ENCODE measurements around the gene WNT10A.

The WNT10A gene

DNA sequence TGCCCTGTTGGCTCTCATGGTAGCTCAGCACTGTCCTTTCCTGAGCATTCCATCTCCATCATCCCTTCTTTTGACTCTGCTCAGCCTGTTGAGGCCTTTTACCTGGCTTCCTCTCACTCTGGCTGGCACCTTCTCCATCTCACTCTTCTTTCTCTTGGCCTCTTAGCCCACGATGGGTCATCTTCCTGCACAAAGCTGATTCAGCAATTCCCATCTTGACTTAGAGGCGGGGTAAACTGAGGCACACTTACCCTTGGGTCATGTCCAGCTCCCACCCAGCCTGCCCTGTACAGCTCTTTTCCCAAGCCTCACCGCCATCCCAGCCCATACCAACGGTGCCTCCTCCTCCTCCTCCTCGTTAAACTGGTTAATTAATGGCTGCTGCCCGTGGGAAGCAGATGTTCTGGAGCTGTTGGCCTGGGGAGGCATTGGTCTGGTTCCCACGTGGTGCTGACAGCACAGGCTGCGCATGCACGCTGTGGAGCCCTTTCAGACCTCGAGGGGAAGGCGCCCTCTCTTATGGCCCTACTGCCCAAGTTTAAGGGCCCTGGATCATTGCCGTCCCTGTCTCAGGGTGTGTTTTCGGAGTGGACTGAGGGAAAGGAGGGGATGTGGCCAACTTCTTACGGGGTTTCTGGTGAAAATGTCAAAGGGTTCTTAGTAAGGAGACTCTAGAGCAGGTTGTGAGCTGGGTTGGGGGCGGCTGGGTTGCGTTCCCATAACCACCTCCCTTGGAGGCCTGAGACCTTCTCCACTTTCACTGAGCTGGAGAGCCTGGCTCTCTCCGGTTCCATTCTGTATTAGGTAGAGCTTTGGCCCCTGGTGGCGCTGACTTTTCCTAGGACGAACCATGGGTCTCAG lies 10.9 kb downstream of the WNT10A start:
- TF ChIP-seq NFRKB (IDR thresholded peaks at IDR 0.05): no peak
- no peak for TF ChIP-seq L3MBTL2 (conservative IDR thresholded peaks at IDR 0.05)
- TF ChIP-seq HDGF (IDR thresholded peaks at IDR 0.05; ENCODE audit: borderline replicate concordance): no peak
- TF ChIP-seq BHLHE40 (IDR thresholded peaks at IDR 0.05; ENCODE audit: borderline replicate concordance): no peak
- no peak for TF ChIP-seq CTBP1 (IDR thresholded peaks at IDR 0.05; ENCODE audit: borderline replicate concordance)
- TF ChIP-seq FOXA1 (IDR thresholded peaks at IDR 0.05): no peak
- no peak for TF ChIP-seq LEF1 (IDR thresholded peaks at IDR 0.05; ENCODE audit: borderline replicate concordance)
- no peak for TF ChIP-seq ZNF384 (IDR thresholded peaks at IDR 0.05)
- TF ChIP-seq ARNT (IDR thresholded peaks at IDR 0.05): no peak
- TF ChIP-seq SP1 (IDR thresholded peaks at IDR 0.05): no peak
- TF ChIP-seq, protein P1, sequence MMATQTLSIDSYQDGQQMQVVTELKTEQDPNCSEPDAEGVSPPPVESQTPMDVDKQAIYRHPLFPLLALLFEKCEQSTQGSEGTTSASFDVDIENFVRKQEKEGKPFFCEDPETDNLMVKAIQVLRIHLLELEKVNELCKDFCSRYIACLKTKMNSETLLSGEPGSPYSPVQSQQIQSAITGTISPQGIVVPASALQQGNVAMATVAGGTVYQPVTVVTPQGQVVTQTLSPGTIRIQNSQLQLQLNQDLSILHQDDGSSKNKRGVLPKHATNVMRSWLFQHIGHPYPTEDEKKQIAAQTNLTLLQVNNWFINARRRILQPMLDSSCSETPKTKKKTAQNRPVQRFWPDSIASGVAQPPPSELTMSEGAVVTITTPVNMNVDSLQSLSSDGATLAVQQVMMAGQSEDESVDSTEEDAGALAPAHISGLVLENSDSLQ (IDR thresholded peaks at IDR 0.05): no peak
- CTCF ChIA-PET: interaction anchor here (0.7 to 2.6 kb wide), 5 partner anchors 9 to 88 kb away, joined by 3 to 15 read pairs (median 8); partner anchors contain the start of gene WNT10A
- POLR2A ChIA-PET: no interaction called here
- no peak for DNase-seq (ENCODE audit: extremely low spot score)

- DNase-seq (ENCODE audit: extremely low spot score): peak; percentile 61
- ChIA-PET POLR2A (no interaction called here), CTCF (interaction anchor here (0.6 to 2.6 kb wide), 8 partner anchors 9 to 87 kb away, joined by 3 to 15 read pairs (median 4); partner anchors contain the start of gene WNT10A)
- TF ChIP-seq, protein P1 (IDR thresholded peaks at IDR 0.05): 0 out of 2 replicates have a peak, but pooled peaks have one; percentile 12
- TF ChIP-seq CTBP1 (IDR thresholded peaks at IDR 0.05; ENCODE audit: borderline replicate concordance): no peak
Measured at GRCh38 chr2:218892693-218893348, 12.2 kb downstream of the WNT10A start.

- DNase-seq (ENCODE audit: extremely low spot score): no peak
- TF ChIP-seq NFRKB (IDR thresholded peaks at IDR 0.05) (no peak), TARDBP (IDR thresholded peaks at IDR 0.05) (no peak), ARNT (IDR thresholded peaks at IDR 0.05) (no peak), L3MBTL2 (conservative IDR thresholded peaks at IDR 0.05) (no peak), LEF1 (IDR thresholded peaks at IDR 0.05; ENCODE audit: borderline replicate concordance) (no peak), FOXK2 (IDR thresholded peaks at IDR 0.05) (no peak), ZNF384 (IDR thresholded peaks at IDR 0.05) (no peak), SP1 (IDR thresholded peaks at IDR 0.05) (no peak)
- CTCF ChIA-PET: interaction anchor here (0.6 to 2.6 kb wide), 5 partner anchors 11 to 86 kb away, joined by 3 to 15 read pairs (median 4); partner anchors contain the start of gene WNT10A
- POLR2A ChIA-PET: interaction anchor here (0.9 kb wide), 1 partner anchor 8 kb away, joined by 3 read pairs; no protein-coding TSS in a partner anchor
Measured at GRCh38 chr2:218893349-218894150, 12.9 kb downstream of the WNT10A start.

DNA sequence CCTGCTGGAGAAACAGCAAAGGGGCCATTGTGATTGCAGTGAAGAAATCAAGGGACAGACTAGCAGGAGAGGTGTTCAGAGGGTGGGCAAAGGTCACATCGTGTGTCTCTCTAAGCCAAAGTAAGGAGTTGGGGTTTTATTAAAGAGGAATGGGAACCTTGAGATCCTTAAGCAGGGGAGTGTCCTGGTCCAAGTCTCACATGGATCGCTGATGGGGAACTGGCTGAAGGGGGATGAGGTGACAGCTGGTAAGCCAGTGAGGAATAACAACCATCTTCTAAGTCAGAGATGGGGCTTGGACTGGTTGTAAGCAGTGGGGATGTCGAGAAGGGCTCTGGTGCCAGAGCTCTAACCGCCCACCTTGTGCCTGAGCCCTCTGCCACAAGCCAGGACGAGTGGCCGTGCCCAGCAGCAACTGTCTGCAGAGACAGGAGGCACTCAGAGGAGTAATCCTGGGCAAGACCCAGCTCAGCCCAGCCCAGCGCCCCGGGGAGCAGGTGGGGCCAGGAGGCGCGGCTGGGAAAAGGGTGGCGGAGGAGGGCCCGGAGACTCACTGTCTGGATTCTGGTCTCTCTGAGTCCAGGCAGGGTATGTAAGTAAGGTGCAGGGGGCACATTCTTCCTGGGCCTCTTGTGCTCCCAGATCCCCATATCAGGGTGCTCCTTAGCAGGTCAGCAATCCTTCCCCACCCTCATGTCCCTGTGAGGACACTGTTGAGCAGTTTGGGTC lies 13.7 kb downstream of the WNT10A start:
- ChIA-PET POLR2A (interaction anchor here (0.9 kb wide), 1 partner anchor 9 kb away, joined by 3 read pairs; no protein-coding TSS in a partner anchor), CTCF (no interaction called here)
- no peak for DNase-seq (ENCODE audit: extremely low spot score)
- TF ChIP-seq CTBP1 (IDR thresholded peaks at IDR 0.05; ENCODE audit: borderline replicate concordance): no peak
- TF ChIP-seq HDGF (IDR thresholded peaks at IDR 0.05; ENCODE audit: borderline replicate concordance): no peak
- no peak for TF ChIP-seq ELF4 (IDR thresholded peaks at IDR 0.05)
- TF ChIP-seq LEF1 (IDR thresholded peaks at IDR 0.05; ENCODE audit: borderline replicate concordance): no peak
- no peak for TF ChIP-seq ZNF384 (IDR thresholded peaks at IDR 0.05)
- TF ChIP-seq ARNT (IDR thresholded peaks at IDR 0.05): no peak
- TF ChIP-seq FOXM1 (IDR thresholded peaks at IDR 0.05; ENCODE audit: borderline replicate concordance): no peak
- TF ChIP-seq BHLHE40 (IDR thresholded peaks at IDR 0.05; ENCODE audit: borderline replicate concordance): no peak
- no peak for TF ChIP-seq L3MBTL2 (conservative IDR thresholded peaks at IDR 0.05)
- TF ChIP-seq TARDBP (IDR thresholded peaks at IDR 0.05): no peak
- TF ChIP-seq, protein P1 (IDR thresholded peaks at IDR 0.05): no peak
- TF ChIP-seq NFRKB (IDR thresholded peaks at IDR 0.05): no peak
- TF ChIP-seq FOXA1 (IDR thresholded peaks at IDR 0.05): no peak
- no peak for TF ChIP-seq FOXK2 (IDR thresholded peaks at IDR 0.05)
- no peak for TF ChIP-seq SUZ12 (IDR thresholded peaks at IDR 0.05)
- TF ChIP-seq SP1 (IDR thresholded peaks at IDR 0.05): no peak

GRCh38 chr2:218894880-218895157 lies 14.2 kb downstream of the WNT10A start:
- ChIA-PET CTCF (no interaction called here), POLR2A (interaction anchor here (0.9 to 1.5 kb wide), 2 partner anchors 9 to 14 kb away, joined by 3 to 5 read pairs; no protein-coding TSS in a partner anchor)
- no peak for TF ChIP-seq FOXK2 (IDR thresholded peaks at IDR 0.05)
- no peak for TF ChIP-seq ELF4 (IDR thresholded peaks at IDR 0.05)
- no peak for TF ChIP-seq SP1 (IDR thresholded peaks at IDR 0.05)
- TF ChIP-seq ARNT (IDR thresholded peaks at IDR 0.05): no peak
- no peak for TF ChIP-seq FOXA1 (IDR thresholded peaks at IDR 0.05)
- TF ChIP-seq NFRKB (IDR thresholded peaks at IDR 0.05): no peak
- no peak for DNase-seq (ENCODE audit: extremely low spot score)

Data from HEK293T (cell line).